ENCODE measurements around the gene GTF2E1. TPM values are rescaled to one million over a fixed set of nuclear protein-coding genes. Genes with fewer than 3 reads are reported as not detected.

GTF2E1 gene
- total and polyA plus RNA-seq, 9 of the 15 experiments (the other 6 are each of a cell fraction or from before 2014, with no cell fraction given) = 12.9 to 23.5 (median 15.4) TPM

DNA sequence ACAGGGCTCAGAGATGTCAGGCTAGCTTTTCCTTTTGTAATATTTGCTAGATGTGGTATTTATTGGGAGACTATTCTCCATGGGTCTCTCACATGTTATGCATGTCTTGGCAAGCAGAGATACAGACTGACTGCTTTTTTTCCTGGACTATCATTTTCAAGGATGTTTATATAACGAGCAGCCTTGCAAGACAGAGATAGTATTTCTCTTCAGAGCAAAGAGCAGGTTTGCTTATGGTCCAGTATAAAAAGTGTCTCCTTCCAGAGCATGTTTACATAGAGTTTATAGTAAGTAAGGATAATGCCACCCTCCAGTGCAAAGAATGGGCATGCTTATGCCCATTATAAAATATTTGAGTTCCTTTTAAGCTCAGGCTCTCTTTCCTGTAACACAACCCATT is 24.6 kb downstream of the GTF2E1 start (continued):
- TF ChIP-seq, protein P1, sequence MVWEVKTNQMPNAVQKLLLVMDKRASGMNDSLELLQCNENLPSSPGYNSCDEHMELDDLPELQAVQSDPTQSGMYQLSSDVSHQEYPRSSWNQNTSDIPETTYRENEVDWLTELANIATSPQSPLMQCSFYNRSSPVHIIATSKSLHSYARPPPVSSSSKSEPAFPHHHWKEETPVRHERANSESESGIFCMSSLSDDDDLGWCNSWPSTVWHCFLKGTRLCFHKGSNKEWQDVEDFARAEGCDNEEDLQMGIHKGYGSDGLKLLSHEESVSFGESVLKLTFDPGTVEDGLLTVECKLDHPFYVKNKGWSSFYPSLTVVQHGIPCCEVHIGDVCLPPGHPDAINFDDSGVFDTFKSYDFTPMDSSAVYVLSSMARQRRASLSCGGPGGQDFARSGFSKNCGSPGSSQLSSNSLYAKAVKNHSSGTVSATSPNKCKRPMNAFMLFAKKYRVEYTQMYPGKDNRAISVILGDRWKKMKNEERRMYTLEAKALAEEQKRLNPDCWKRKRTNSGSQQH (CRISPR knock-in tag; IDR thresholded peaks at IDR 0.05) = no peak
- TF ChIP-seq, protein P2, sequence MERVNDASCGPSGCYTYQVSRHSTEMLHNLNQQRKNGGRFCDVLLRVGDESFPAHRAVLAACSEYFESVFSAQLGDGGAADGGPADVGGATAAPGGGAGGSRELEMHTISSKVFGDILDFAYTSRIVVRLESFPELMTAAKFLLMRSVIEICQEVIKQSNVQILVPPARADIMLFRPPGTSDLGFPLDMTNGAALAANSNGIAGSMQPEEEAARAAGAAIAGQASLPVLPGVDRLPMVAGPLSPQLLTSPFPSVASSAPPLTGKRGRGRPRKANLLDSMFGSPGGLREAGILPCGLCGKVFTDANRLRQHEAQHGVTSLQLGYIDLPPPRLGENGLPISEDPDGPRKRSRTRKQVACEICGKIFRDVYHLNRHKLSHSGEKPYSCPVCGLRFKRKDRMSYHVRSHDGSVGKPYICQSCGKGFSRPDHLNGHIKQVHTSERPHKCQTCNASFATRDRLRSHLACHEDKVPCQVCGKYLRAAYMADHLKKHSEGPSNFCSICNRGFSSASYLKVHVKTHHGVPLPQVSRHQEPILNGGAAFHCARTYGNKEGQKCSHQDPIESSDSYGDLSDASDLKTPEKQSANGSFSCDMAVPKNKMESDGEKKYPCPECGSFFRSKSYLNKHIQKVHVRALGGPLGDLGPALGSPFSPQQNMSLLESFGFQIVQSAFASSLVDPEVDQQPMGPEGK (CRISPR knock-in tag; IDR thresholded peaks at IDR 0.05; ENCODE audit: borderline replicate concordance) = no peak
- TF ChIP-seq RBM39 (optimal IDR thresholded peaks at IDR 0.05; ENCODE audit: low read depth, low read length) (no peak), NFIC (IDR thresholded peaks at IDR 0.05) (no peak), ELF4 (CRISPR knock-in tag; IDR thresholded peaks at IDR 0.05) (no peak), TAF7 (tag; IDR thresholded peaks at IDR 0.05) (no peak)

DNA sequence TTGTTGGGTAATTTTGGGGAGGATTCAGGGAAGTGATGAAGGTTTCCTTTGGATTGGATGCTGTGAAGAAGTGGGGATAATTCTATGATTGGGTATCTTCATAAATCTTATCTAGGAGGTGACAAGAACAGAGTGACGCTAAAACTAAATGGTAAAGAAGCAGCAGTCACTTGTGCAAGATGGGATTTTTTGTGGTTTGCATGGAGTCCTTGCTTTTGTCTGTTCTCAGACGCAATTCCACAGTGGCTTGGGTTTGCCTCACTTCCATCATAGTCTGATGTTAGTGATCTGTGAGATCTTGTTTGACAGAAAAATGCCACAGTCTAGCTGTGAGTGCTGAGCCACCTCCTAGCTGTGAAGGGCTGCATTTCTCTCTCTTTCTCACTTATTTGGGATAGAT is 26.9 kb downstream of the GTF2E1 start:
- intact Hi-C loops (cut with micrococcal nuclease) (no loop called here), in situ Hi-C loops (cut with MboI) (no loop called here)
- peaks cover 32% of the 10 kb centered on the region; the same call in 2 of the 3 replicates for H3K36me3 ChIP-seq (ENCODE audit: control insufficient read depth, insufficient read depth, low read length)
- H4K20me1 ChIP-seq (replicated peaks; ENCODE audit: control insufficient read depth, insufficient read depth, low read length) = no peaks in the 10 kb centered on the region
- peaks cover 0 to 11% of the 10 kb centered on the region in 2 experiments; a peak in 3 of 5 replicates for H3K4me1 ChIP-seq (replicated peaks in 1 of 2; ENCODE audit: control insufficient read depth in 2 of 2, insufficient read depth in 2 of 2, low read length in 2 of 2)
- no peak overlapping the region for H3K4me3 ChIP-seq
- ChIA-PET POLR2A (interaction anchor here (0.9 kb wide), 1 partner anchor 27 kb away, joined by 3 read pairs; the partner anchor contains the start of genes GTF2E1 and RABL3), CTCF (ENCODE audit: low intra/inter-chr PET ratio) (no interaction called here)
- H3K9me3 ChIP-seq (replicated peaks; ENCODE audit: control insufficient read depth, insufficient read depth, low read depth, low read length) = no peaks in the 10 kb centered on the region
- H3K9me1 ChIP-seq (ENCODE audit: control insufficient read depth, insufficient read depth, low read length) = no peaks in the 10 kb centered on the region
- H2AFZ ChIP-seq (ENCODE audit: low read depth, low read length) = no peak overlapping the region
- no peaks in the 10 kb centered on the region for H3K27me3 ChIP-seq (ENCODE audit: control insufficient read depth in 2 of 2, insufficient read depth in 2 of 2, low read length in 2 of 2)
- H3K27ac ChIP-seq (ENCODE audit: extremely low read depth, low read depth, low read length) = no peak overlapping the region
- ATAC-seq = no peak
- BruUV-seq (replicated peaks) = no TSS peak
- no peak overlapping the region for H3K9ac ChIP-seq (ENCODE audit: insufficient read depth in 1 of 2, low read depth in 2 of 2, low read length in 2 of 2)
- 56% methylated on average over 1 of the region's 2 CpGs for WGBS (ENCODE audit: insufficient coverage, low coverage, missing lambda C conversion rate)
- H3K79me2 ChIP-seq (ENCODE audit: control insufficient read depth, insufficient read depth, low read length) = peaks cover 26% of the 10 kb centered on the region
- no peak overlapping the region for H3K4me2 ChIP-seq (ENCODE audit: insufficient read depth, low read length)
- no peak for FAIRE-seq
- no peak for DNase-seq (ENCODE audit: extremely low read depth in 1 of 4, low spot score in 3 of 4)
- TF ChIP-seq MCM5 (IDR thresholded peaks at IDR 0.05; ENCODE audit: low read depth) (no peak), FOXM1 (IDR thresholded peaks at IDR 0.05; ENCODE audit: low read depth) (no peak), FOXM1 (CRISPR knock-in tag; IDR thresholded peaks at IDR 0.05; ENCODE audit: low read depth) (no peak)
